Astrocyte of the hippocampus (primary cell): ENCODE measurements around the gene TMEM220.

Experiments used
- DNase-seq: peaks from one replicate; pipeline ENCODE4 v3.0.0; 2011; ENCODE audit warnings: low read depth, low spot score

The TMEM220 gene

GRCh38 chr17:10729334-10730193 lies at the start of gene TMEM220:
TMEM220 (minus strand) TSS chr17:10730023; CDS start chr17:10729851, 172 bp downstream.
- peak; percentile 90 for DNase-seq

GRCh38 chr17:10779609-10780008 lies 49.8 kb upstream of the TMEM220 start:
- no peak for DNase-seq

DNA sequence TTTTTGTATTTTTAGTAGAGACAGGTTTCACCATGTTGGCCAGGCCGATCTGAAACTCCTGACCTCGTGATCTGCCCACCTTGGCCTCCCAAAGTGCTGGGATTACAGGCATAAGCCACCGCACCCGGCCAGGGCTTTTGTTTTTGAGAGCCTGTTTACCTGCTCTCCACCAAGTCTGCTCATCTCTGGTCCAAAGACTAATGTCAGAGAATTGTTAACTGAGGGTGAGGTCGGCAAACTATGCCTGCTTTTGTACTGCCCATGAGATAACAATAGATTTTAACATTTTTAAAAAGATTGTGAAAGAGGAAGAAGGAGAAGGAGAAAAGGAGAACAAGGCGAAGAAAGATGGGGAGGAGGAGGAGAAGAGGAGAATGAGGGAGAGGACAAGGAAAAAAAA lies 48.1 kb upstream of the TMEM220 start:
- DNase-seq = no peak

DNA sequence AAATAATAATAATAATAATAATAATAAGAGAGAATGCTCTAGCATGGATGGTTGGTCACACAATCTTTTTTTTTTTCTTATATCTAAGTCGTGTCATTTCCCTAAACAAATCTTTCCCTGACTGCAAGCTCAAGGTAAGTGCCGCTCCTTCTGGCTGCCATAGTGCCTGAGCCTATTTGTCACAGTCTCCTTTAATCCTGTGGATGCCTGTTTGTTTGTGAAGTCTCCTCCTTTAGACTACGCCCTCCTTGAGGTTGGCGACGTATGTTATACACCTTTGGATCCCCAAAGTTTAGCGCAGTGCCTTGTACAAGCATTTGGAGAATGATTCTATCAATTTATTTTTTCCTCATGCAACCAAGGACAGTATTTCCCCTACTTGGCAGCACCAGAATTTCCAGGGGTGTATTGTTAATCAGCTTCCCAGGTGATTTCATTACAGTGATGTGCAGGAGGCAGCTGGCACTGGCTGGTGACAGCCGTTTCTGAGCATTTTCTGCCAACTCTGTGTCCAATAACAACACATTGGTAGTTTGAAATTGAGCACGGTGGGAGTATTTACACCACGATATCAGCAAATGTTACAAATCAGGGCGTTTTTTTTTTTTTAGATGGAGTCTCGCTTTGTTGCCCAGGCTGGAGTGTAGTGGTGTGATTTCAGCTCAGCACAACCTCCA lies 47.4 kb upstream of the TMEM220 start:
- DNase-seq = no peak

DNA sequence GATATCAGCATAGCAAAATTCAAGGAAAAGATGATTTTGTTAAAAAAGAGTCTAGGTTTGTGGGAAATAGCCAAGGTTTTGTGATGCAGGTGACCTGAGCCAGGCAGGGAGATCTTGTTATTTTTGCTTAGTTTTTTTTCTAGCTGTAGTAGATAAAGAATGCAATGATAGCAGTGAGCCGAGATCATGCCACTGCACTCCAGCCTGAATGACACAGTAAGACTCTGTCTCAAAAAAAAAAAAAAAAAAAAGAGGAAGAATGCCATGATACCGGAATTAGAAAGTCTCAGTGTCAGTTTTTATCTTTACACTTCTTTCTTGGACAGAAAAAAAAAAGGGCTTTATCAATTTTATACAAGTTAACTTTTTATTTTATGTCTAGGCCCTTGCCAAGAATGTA lies 46.6 kb upstream of the TMEM220 start:
- DNase-seq = no peak

GRCh38 chr17:10775740-10776356 lies 46.0 kb upstream of the TMEM220 start:
- no peak for DNase-seq

DNA sequence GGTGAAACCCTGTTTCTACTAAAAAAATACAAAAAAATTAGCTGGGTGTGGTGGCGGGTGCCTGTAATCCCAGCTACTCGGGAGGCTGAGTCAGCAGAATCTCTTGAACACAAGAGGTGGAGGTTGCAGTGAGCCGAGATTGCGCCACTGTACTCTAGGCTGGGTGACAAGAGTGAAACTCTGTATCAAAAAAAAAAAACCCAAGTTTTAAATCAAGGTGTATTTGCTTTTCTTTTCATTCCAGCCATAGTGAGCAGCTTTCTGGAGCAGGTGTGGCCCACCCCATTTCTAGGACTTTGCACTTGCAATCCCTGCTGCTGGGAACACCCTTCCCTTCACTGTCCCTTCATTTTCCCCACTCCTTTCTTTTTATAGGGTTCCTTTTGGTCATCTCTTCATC lies 45.2 kb upstream of the TMEM220 start:
- no peak for DNase-seq

GRCh38 chr17:10773391-10773790 lies 43.6 kb upstream of the TMEM220 start:
- DNase-seq = no peak

- peak; percentile 90 for DNase-seq
These were observed 42.9 kb upstream of the TMEM220 start for GRCh38 chr17:10772425-10773380.

- DNase-seq = no peak
These were observed 41.3 kb upstream of the TMEM220 start for GRCh38 chr17:10771148-10771547.

GRCh38 chr17:10769840-10770239 lies 40.0 kb upstream of the TMEM220 start:
- no peak for DNase-seq

DNA sequence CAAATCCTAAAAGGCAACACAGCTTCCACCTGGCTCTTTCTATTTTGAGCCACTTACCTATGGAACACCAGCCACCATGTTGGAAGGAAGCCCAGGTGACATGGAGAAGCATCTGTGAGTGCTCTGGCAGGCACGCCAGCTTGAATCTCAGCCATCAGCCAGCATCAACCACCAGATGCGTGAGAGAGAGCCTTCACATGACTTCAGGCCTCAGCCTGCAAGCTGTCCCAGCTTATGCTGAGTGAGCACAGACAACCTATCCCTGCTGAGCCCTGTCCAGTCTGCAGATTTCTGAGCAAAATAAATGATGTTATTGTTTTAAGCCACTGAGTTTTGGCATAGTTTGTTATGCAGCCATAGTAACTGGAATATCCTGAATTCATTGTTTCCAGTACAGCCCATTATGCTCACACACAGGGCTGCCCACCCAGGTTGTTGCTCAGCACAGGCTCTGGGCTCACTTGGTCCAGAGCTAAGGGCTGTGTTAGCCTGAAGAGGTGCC lies 39.0 kb upstream of the TMEM220 start:
- peak; percentile 22 for DNase-seq

- DNase-seq = no peak
These were observed 37.4 kb upstream of the TMEM220 start for GRCh38 chr17:10767232-10767631.

DNA sequence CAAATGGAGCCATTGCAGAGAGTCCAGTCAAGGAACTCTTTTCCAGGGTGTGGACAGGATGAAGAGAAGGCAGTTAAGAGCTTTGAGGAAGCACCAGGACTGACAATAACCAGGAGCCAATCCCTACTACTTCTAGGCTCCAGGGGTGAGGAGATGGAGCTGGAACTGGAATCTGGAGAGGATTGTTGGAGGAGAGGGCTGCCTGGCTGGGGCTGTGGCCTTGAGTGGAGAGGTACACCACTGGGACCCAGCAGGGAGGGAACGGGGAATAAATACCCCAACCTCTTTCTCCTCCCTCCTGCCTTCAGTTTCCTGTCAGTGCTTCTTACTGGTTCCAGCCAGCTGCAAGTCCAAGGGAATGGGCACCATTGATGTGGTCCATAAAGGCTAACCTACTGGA lies 32.2 kb upstream of the TMEM220 start:
- DNase-seq = no peak

DNA sequence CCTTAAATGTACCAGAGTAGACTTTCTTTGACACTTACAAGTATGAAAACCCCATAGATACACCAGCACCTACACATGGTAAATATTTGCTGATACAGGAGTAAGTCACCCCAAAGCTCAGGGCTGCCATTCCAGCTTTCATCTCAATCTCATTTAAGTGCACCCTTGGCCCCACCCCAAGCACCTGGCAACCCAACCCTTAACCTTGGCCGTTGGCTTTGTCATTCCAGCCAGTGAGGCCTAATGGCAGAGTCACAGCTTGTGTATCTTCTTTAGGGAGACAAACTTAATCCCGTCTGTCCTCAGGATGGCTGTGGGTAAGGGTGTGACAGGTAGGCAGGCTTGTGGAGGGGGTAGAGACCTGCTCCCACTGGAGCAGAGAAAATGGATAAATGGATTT lies 31.5 kb upstream of the TMEM220 start:
- DNase-seq = no peak

GRCh38 chr17:10758062-10758461 lies 28.2 kb upstream of the TMEM220 start:
- DNase-seq = no peak

- DNase-seq = no peak
These were observed 27.8 kb upstream of the TMEM220 start for GRCh38 chr17:10757647-10758046.

DNA sequence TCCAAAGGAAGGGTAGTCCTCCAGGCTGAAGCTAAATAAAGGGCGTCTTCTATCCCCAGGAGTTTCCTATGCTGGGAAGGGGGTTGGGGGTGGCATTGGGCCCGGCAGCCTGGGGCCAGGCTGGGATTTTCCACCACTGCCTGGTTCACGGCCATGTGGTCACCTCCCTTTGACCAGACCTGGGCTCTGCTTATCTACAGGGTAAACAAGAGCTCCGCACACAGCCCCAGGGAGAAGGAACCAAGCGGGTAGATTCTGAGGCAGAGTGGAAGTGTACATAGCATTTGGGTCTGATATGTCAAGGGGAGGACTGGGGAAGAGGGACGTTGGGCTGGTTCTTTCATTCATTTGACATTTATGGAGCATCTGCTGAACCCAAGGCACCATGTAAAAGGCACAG lies 27.2 kb upstream of the TMEM220 start:
- DNase-seq = no peak

DNA sequence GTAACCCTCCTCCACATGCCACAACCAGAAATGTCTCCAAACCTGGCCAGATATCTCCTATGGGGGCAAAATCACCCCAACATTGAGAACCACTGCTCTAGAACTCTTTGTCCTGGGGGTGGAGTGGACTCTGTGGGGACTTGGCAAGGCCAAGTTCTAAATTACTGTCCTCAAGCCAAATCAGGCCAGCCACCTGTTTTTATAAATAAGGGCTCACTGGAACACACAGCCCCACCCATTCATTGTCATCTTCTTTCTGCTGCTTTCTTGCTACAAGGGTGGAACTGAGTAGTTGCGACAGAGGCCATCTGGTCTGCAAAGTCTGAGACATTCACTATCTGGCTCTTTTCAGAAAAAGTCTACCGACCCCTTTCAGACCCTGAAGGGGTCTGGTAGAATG lies 26.8 kb upstream of the TMEM220 start:
- DNase-seq = no peak

DNA sequence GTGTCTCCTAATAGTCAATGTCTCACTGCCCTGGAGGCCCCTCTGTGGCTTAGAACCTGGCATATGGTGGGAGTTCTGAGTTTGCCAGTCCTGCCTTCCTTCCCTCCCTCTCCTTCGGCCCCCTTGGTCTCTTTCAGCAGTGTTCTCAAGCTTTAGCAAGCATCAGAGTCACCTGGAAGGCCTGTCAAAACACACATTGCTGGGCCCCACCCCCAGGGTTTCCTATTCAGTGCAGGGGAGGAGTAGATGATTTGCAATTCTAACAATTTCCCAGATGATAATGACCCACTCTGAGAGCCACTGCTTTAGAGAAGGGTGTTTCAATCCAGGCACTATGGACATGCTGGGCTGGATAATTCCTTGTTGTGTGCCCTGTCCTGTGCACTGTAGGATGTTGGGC lies 26.4 kb upstream of the TMEM220 start:
- DNase-seq = no peak

DNA sequence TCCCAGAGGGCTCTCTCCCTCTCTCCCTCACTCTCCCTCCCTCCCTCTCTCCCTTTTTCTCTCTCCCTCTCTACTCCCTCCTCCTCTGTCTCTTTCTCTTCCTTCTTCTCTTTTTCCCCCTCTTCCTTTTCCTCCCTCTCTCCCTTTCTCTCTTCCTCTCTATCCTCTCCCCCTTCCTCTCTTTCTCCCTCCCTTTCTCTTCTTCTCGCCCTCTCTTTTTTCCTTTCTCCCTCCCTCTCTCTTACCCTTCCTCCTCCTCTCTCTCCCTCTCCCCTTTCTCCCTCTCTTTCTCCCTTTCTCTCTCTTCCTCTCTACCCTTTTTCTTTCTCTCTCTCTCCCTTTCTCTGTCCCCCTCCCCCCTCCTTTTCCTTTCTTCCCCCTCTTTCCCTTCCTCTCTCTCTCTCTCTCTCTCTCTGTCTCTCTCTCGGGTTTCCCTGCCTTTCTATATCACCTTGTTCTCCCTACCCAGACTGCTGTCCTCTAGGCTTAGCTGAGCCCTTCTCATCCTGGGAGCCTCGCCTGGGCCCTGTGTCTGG lies 25.8 kb upstream of the TMEM220 start:
- DNase-seq = no peak
